Activated naive CD8-positive, alpha-beta T cell (primary cell): ENCODE measurements around the gene SCLY.

Experiments
- H3K27ac Mint-ChIP-seq: one replicate; pipeline ENCODE4 v1.8.0; 2021; ENCODE audit warnings: mixed read lengths
- H3K27me3 Mint-ChIP-seq: one replicate; pipeline ENCODE4 v1.8.0; 2021; ENCODE audit warnings: mixed read lengths
- H3K36me3 Mint-ChIP-seq: one replicate; pipeline ENCODE4 v1.8.0; 2021; ENCODE audit warnings: mixed read lengths
- H3K4me1 Mint-ChIP-seq: one replicate; pipeline ENCODE4 v1.8.0; 2021; ENCODE audit warnings: low read depth, mixed read lengths
- H3K4me3 Mint-ChIP-seq: one replicate; pipeline ENCODE4 v1.8.0; 2021; ENCODE audit warnings: mild to moderate bottlenecking, mixed read lengths
- H3K9me3 Mint-ChIP-seq: one replicate; pipeline ENCODE4 v1.8.0; 2021; ENCODE audit warnings: low read depth, mixed read lengths

Gene SCLY

DNA sequence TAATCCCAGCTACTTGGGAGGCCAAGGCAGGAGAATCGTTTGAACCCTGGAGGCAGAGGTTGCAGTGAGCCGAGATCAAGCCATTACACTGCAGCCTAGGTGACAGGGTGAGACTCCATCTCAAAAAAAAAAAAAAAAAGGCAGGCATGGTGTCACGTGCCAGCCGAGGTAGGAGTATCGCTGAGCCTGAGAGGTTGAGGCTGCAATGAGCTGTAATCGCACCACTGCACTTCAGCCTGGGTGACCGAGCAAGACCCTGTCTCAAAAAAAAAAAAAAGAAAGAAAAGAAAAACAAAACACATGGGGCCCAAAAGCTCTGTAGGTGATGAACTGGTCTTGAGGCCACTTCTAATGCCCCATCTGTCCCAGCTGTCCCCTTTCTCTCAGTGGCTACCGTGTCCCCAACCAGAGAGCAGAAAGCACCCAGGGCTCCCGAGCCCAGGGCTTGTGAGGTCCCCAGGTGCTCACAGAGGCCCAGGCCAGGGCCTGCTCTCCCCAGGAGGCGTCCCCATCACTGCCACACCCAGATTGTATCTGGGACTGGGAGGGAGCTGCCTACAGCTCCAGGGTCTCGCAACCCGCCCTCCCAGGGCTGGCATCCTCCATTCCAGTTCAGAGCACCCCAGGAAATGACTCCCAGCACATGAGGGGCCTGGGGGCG, 86.2 kb downstream of the SCLY start:
- Mint-ChIP-seq H3K27ac (no peak overlapping the region), H3K4me3 (no peak overlapping the region), H3K36me3 (no peaks in the 10 kb centered on the region), H3K4me1 (peaks cover under 1% of the 10 kb centered on the region), H3K27me3 (no peaks in the 10 kb centered on the region), H3K9me3 (no peaks in the 10 kb centered on the region)

- no peak overlapping the region for H3K27ac Mint-ChIP-seq
- no peaks in the 10 kb centered on the region for H3K27me3 Mint-ChIP-seq
- H3K36me3 Mint-ChIP-seq: no peaks in the 10 kb centered on the region
- H3K4me3 Mint-ChIP-seq: no peak overlapping the region
- no peaks in the 10 kb centered on the region for H3K4me1 Mint-ChIP-seq
- no peaks in the 10 kb centered on the region for H3K9me3 Mint-ChIP-seq
These were observed 88.2 kb downstream of the SCLY start for GRCh38 chr2:238148981-238149380.
